Gastroesophageal sphincter (tissue), 3 donors: Measurements from ENCODE around the gene MAML2.

ENCODE experiments used
- POLR2A ChIP-seq, 2 donors: fragments of 450-650 bp; IDR thresholded peaks; one replicate each; pipeline ENCODE4 v1.6.1; 2017; ENCODE audit warnings: antibody characterized with exemption in 2 of 2, mild to moderate bottlenecking in 2 of 2, moderate library complexity in 1 of 2
- TF ChIP-seq, protein P1 (sequence below), 4 experiments: fragments of 200-600 bp in 2 of 4; fragments of 450-650 bp in 2 of 4; sonication (generic) in 1 of 4; IDR thresholded peaks; one replicate each; pipeline ENCODE4 v1.5.1; 2017 to 2019; ENCODE audit warnings: antibody characterized with exemption in 4 of 4, mild to moderate bottlenecking in 2 of 4, moderate library complexity in 2 of 4

DNA sequence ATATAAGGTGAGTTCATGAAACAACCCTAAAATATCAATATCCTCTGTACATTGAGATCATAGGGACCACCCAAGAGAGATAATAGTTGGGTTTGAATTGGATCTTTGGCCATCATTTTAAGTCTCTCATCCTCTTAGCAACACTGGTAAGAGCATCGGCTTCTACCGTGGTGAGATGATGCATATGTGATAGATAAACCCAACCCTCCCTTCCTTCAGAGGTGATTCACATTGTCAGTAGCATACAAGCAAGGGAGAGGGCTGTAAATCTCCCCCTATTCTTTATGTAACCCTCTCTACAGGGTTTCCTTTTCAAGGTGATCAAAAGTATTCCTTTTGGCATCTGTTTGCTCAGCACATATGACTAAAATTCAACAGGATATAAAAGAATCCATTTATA is 316.7 kb downstream of the MAML2 start:
- TF ChIP-seq, protein P1, sequence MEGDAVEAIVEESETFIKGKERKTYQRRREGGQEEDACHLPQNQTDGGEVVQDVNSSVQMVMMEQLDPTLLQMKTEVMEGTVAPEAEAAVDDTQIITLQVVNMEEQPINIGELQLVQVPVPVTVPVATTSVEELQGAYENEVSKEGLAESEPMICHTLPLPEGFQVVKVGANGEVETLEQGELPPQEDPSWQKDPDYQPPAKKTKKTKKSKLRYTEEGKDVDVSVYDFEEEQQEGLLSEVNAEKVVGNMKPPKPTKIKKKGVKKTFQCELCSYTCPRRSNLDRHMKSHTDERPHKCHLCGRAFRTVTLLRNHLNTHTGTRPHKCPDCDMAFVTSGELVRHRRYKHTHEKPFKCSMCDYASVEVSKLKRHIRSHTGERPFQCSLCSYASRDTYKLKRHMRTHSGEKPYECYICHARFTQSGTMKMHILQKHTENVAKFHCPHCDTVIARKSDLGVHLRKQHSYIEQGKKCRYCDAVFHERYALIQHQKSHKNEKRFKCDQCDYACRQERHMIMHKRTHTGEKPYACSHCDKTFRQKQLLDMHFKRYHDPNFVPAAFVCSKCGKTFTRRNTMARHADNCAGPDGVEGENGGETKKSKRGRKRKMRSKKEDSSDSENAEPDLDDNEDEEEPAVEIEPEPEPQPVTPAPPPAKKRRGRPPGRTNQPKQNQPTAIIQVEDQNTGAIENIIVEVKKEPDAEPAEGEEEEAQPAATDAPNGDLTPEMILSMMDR (IDR thresholded peaks at IDR 0.05), result no peak
- no peak for TF ChIP-seq POLR2A (IDR thresholded peaks at IDR 0.05)
